CD1c-positive myeloid dendritic cell (primary cell): ENCODE results near the gene TRIM22.
A peak's percentile ranks its signal among the peaks of the same experiment; 100 is the strongest.
"Not testable (repeated sequence)": the region's sequence is repeated elsewhere in the genome, so short reads cannot be mapped to it uniquely, and the experiment has no call there.

ENCODE experiments used
- DNase-seq: peaks from one replicate; pipeline ENCODE4 v3.0.0-alpha.2; 2016; ENCODE audit errors: extremely low spot score

The TRIM22 gene

GRCh38 chr11:5691238-5691963, 1.8 kb downstream of the TRIM22 start:
- not testable (repeated sequence) for DNase-seq

- peak; percentile 42 for DNase-seq
Measured at GRCh38 chr11:5691964-5692361, 2.4 kb downstream of the TRIM22 start.

- no peak for DNase-seq
Measured at GRCh38 chr11:5694642-5695041, 5.1 kb downstream of the TRIM22 start.

GRCh38 chr11:5695580-5695979, 6.0 kb downstream of the TRIM22 start:
- no peak for DNase-seq

GRCh38 chr11:5696210-5696609, 6.6 kb downstream of the TRIM22 start:
- no peak for DNase-seq

GRCh38 chr11:5698281-5698680, 8.7 kb downstream of the TRIM22 start:
- no peak for DNase-seq

- DNase-seq: peak; percentile 40
Measured at GRCh38 chr11:5700421-5701054, 10.9 kb downstream of the TRIM22 start.

GRCh38 chr11:5701055-5701577, 11.5 kb downstream of the TRIM22 start:
- DNase-seq: peak; percentile 10

GRCh38 chr11:5703741-5704536, 14.3 kb downstream of the TRIM22 start:
- DNase-seq: no peak

GRCh38 chr11:5705688-5706087, 16.1 kb downstream of the TRIM22 start:
- no peak for DNase-seq

GRCh38 chr11:5712507-5712906, 22.9 kb downstream of the TRIM22 start:
- peak; percentile 12 for DNase-seq

GRCh38 chr11:5713695-5714094, 24.1 kb downstream of the TRIM22 start:
- DNase-seq: no peak

GRCh38 chr11:5716518-5716917, 26.9 kb downstream of the TRIM22 start:
- DNase-seq: not testable (repeated sequence)

GRCh38 chr11:5719703-5720495, 30.3 kb downstream of the TRIM22 start:
- no peak for DNase-seq

GRCh38 chr11:5722622-5723021, 33.0 kb downstream of the TRIM22 start:
- no peak for DNase-seq

GRCh38 chr11:5726351-5726750, 36.8 kb downstream of the TRIM22 start:
- no peak for DNase-seq

- no peak for DNase-seq
Measured at GRCh38 chr11:5727691-5728090, 38.1 kb downstream of the TRIM22 start.

- no peak for DNase-seq
Measured at GRCh38 chr11:5736396-5736795, 46.8 kb downstream of the TRIM22 start, which contains the start of gene OR56B1. TSS of gene OR56B1 (plus strand) at chr11:5736448. CDS start at chr11:5736517, 69 bp downstream.

GRCh38 chr11:5737091-5737490, 47.5 kb downstream of the TRIM22 start:
- no peak for DNase-seq

- no peak for DNase-seq
Measured at GRCh38 chr11:5737670-5738392, 48.2 kb downstream of the TRIM22 start.

- no peak for DNase-seq
Measured at GRCh38 chr11:5738431-5738830, 48.8 kb downstream of the TRIM22 start.
